KMS-11 (cell line): Measurements from ENCODE around the gene RAB10.
"Not testable (repeated sequence)": the region's sequence is repeated elsewhere in the genome, so short reads cannot be mapped to it uniquely, and the experiment has no call there.

ENCODE experiments used
- H2AFZ ChIP-seq: fragments of 200-600 bp; sonication (generic); 2 replicates; pipeline ENCODE4 v1.6.1; 2016; ENCODE audit warnings: antibody characterized with exemption, mixed run types, low read depth
- H3K27ac ChIP-seq: fragments of 200-600 bp; sonication (generic); 2 replicates; pipeline ENCODE4 v1.6.1; 2016; ENCODE audit warnings: mild to moderate bottlenecking, mixed run types
- H3K27me3 ChIP-seq: fragments of 200-600 bp; sonication (generic); 2 replicates; pipeline ENCODE4 v1.6.1; 2017; ENCODE audit warnings: mild to moderate bottlenecking, low read depth, mixed run types, moderate library complexity; ENCODE audit not compliant: insufficient read depth
- H3K36me3 ChIP-seq: fragments of 200-600 bp; sonication (generic); 2 replicates; pipeline ENCODE4 v1.6.1; 2017; ENCODE audit warnings: mild to moderate bottlenecking, mixed run types; ENCODE audit not compliant: insufficient read depth
- H3K4me1 ChIP-seq: fragments of 200-600 bp; sonication (generic); 2 replicates; pipeline ENCODE4 v1.6.1; 2016; ENCODE audit warnings: mild to moderate bottlenecking, low read depth, mixed run types; ENCODE audit not compliant: poor library complexity, severe bottlenecking
- H3K4me2 ChIP-seq: fragments of 200-600 bp; sonication (generic); 2 replicates; pipeline ENCODE4 v1.7.0; 2016; ENCODE audit warnings: mild to moderate bottlenecking, mixed run types
- H3K4me3 ChIP-seq: fragments of 200-600 bp; sonication (generic); IDR thresholded peaks from 2 replicates; pipeline ENCODE4 v1.6.1; 2017; ENCODE audit warnings: low read depth, low read length, mixed read lengths; ENCODE audit not compliant: insufficient read depth
- H3K79me2 ChIP-seq: fragments of 200-600 bp; sonication (generic); 2 replicates; pipeline ENCODE4 v1.6.1; 2016; ENCODE audit warnings: low read depth, mixed run types; ENCODE audit not compliant: insufficient read depth
- H3K9ac ChIP-seq: fragments of 200-600 bp; sonication (generic); 2 replicates; pipeline ENCODE4 v1.6.1; 2016; ENCODE audit warnings: mild to moderate bottlenecking, mixed run types
- H4K20me1 ChIP-seq: fragments of 200-600 bp; sonication (generic); 2 replicates; pipeline ENCODE4 v1.6.1; 2016; ENCODE audit warnings: mild to moderate bottlenecking, mixed run types; ENCODE audit not compliant: insufficient read depth
- CTCF ChIP-seq: fragments of 200-600 bp; sonication (generic); conservative IDR thresholded peaks from 2 replicates; pipeline ENCODE4 v1.6.1; 2017; ENCODE audit warnings: low read depth, mild to moderate bottlenecking, antibody characterized with exemption, low read length, moderate library complexity, mixed read lengths

RAB10 gene

GRCh38 chr2:26088038-26088643 is 54.3 kb downstream of the RAB10 start:
- Histone ChIP-seq H3K27me3 (no peaks in the 10 kb centered on the region), H3K79me2 (peaks cover 45% of the 10 kb centered on the region; the same call in 1 of the 2 replicates), H3K9ac (no peak overlapping the region), H2AFZ (no peak overlapping the region), H3K36me3 (no peaks in the 10 kb centered on the region), H3K4me3 (no peak overlapping the region), H3K4me2 (no peak overlapping the region), H3K27ac (no peak overlapping the region), H3K4me1 (peaks cover 12% of the 10 kb centered on the region), H4K20me1 (peaks cover 8% of the 10 kb centered on the region)
- peak; percentile 65 for TF ChIP-seq CTCF

GRCh38 chr2:26088931-26089330 is 55.0 kb downstream of the RAB10 start:
- not testable (repeated sequence) for H4K20me1 ChIP-seq, H3K27me3 ChIP-seq, H3K36me3 ChIP-seq, H3K4me2 ChIP-seq, H3K9ac ChIP-seq, H3K4me3 ChIP-seq, H3K27ac ChIP-seq, H2AFZ ChIP-seq
- peaks cover 45% of the 10 kb centered on the region; the same call in 1 of the 2 replicates for H3K79me2 ChIP-seq
- peaks cover 12% of the 10 kb centered on the region for H3K4me1 ChIP-seq

- Histone ChIP-seq H2AFZ (no peak overlapping the region), H3K4me3 (no peak overlapping the region), H3K27me3 (no peaks in the 10 kb centered on the region), H4K20me1 (peaks cover 8% of the 10 kb centered on the region), H3K79me2 (peaks cover 47% of the 10 kb centered on the region; the same call in 1 of the 2 replicates), H3K36me3 (no peaks in the 10 kb centered on the region), H3K4me2 (no peak overlapping the region), H3K9ac (no peak overlapping the region), H3K4me1 (peaks cover 12% of the 10 kb centered on the region), H3K27ac (no peak overlapping the region)
- no peak for TF ChIP-seq CTCF
These were observed 55.5 kb downstream of the RAB10 start for GRCh38 chr2:26089337-26089736.

GRCh38 chr2:26095758-26096157 is 61.9 kb downstream of the RAB10 start:
- no peak overlapping the region for H3K4me2 ChIP-seq
- peaks cover 58% of the 10 kb centered on the region for H3K79me2 ChIP-seq
- H4K20me1 ChIP-seq = peaks cover 3% of the 10 kb centered on the region; the same call in 1 of the 2 replicates
- H3K9ac ChIP-seq = no peak overlapping the region
- H2AFZ ChIP-seq = no peak overlapping the region
- H3K4me3 ChIP-seq = no peak overlapping the region
- peaks cover 7% of the 10 kb centered on the region for H3K4me1 ChIP-seq
- no peaks in the 10 kb centered on the region for H3K27me3 ChIP-seq
- TF ChIP-seq CTCF = no peak
- H3K27ac ChIP-seq = no peak overlapping the region
- H3K36me3 ChIP-seq = no peaks in the 10 kb centered on the region

GRCh38 chr2:26099933-26100332 is 66.0 kb downstream of the RAB10 start:
- H2AFZ ChIP-seq = no peak overlapping the region
- no peak overlapping the region for H3K9ac ChIP-seq
- H3K79me2 ChIP-seq = peaks cover 63% of the 10 kb centered on the region
- no peaks in the 10 kb centered on the region for H3K36me3 ChIP-seq
- H3K4me2 ChIP-seq = no peak overlapping the region
- no peak overlapping the region for H3K4me3 ChIP-seq
- no peak for TF ChIP-seq CTCF
- no peaks in the 10 kb centered on the region for H3K27me3 ChIP-seq
- H3K4me1 ChIP-seq = peaks cover 7% of the 10 kb centered on the region
- H4K20me1 ChIP-seq = no peaks in the 10 kb centered on the region; the same call in 1 of the 2 replicates
- no peak overlapping the region for H3K27ac ChIP-seq
